Measurements from ENCODE around the gene RNASEH1.

DNA sequence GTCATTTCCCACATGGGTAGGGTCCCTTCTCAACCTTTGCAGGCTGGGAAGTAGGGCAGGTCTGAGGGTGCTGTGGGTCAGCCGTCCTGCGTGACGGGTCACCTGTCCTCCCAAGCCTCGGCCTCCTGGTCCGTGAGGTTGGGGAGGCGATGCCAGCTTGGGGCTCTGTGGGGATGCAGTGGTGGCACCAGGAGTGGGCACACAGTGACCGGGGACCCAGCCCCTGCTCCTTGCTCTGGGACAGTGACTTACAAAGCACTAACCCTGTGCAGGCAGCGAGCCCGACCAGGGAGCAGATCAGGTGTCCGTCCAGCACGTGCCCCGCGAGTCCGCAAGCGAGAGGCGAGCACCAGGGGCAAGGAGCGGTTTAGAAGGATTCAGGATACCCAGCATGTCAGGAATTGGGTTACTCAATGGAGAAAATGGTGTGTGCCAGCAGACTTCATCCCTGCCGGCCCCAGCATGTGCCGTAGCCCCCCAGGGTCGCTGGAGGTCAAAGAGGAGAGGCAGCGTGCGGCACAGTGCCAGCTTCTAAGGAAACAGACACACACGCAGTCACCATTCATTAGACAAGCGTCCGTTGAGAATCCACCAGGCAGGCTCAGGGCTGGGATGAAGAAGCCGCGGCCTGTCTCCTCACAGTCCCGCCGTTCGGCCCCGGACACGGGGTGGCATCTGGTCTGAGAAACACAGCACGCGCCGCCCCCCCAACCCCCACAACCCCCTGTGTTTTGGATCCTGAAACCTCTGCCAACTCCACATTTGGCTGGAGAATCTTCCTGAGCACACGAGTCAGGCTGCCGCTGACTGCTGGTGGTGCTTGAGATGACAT lies 48.5 kb upstream of the RNASEH1 start:
- TF ChIP-seq, protein P1, sequence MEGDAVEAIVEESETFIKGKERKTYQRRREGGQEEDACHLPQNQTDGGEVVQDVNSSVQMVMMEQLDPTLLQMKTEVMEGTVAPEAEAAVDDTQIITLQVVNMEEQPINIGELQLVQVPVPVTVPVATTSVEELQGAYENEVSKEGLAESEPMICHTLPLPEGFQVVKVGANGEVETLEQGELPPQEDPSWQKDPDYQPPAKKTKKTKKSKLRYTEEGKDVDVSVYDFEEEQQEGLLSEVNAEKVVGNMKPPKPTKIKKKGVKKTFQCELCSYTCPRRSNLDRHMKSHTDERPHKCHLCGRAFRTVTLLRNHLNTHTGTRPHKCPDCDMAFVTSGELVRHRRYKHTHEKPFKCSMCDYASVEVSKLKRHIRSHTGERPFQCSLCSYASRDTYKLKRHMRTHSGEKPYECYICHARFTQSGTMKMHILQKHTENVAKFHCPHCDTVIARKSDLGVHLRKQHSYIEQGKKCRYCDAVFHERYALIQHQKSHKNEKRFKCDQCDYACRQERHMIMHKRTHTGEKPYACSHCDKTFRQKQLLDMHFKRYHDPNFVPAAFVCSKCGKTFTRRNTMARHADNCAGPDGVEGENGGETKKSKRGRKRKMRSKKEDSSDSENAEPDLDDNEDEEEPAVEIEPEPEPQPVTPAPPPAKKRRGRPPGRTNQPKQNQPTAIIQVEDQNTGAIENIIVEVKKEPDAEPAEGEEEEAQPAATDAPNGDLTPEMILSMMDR (IDR thresholded peaks at IDR 0.05), result no peak
- TF ChIP-seq EZH2 (IDR thresholded peaks at IDR 0.05), result no peak
